Nephron (organoid): ENCODE results near the gene RXRA.

Experiments
- H3K27ac Mint-ChIP-seq, 3 experiments: 2 replicates each; pipeline ENCODE4 v1.8.0; 2020; ENCODE audit warnings: mixed read lengths in 3 of 3, mild to moderate bottlenecking in 2 of 3, moderate library complexity in 1 of 3
- H3K27me3 Mint-ChIP-seq: 2 replicates; pipeline ENCODE4 v1.8.0; 2021; ENCODE audit warnings: low read depth, mild to moderate bottlenecking, moderate library complexity, mixed read lengths
- H3K36me3 Mint-ChIP-seq: 2 replicates; pipeline ENCODE4 v1.8.0; 2020; ENCODE audit warnings: low read depth, mixed read lengths
- H3K4me1 Mint-ChIP-seq: 2 replicates; pipeline ENCODE4 v1.8.0; 2020; ENCODE audit warnings: mixed read lengths
- H3K4me3 Mint-ChIP-seq, 3 experiments: 2 replicates each; pipeline ENCODE4 v1.8.0; 2020; ENCODE audit warnings: mild to moderate bottlenecking in 3 of 3, mixed read lengths in 3 of 3, moderate library complexity in 2 of 3
- H3K9me3 Mint-ChIP-seq: 2 replicates; pipeline ENCODE4 v1.8.0; 2020; ENCODE audit warnings: mixed read lengths
- CTCF ChIP-seq, 3 experiments: fragments of 200-600 bp; sonication (generic); IDR thresholded peaks; one replicate each; pipeline ENCODE4 v1.5.0; 2021; ENCODE audit warnings: antibody characterized with exemption in 3 of 3; ENCODE audit not compliant: unreplicated experiment in 3 of 3

The RXRA gene

GRCh38 chr9:134330590-134330989, 4.3 kb downstream of the RXRA start:
- peak overlapping the region in 2 of 3 experiments; percentile 68 to 87 for H3K27ac Mint-ChIP-seq
- peaks cover 49% of the 10 kb centered on the region for H3K4me1 Mint-ChIP-seq
- H3K27me3 Mint-ChIP-seq = no peaks in the 10 kb centered on the region
- peak overlapping the region; percentile 41 to 88 (median 74) for H3K4me3 Mint-ChIP-seq
- no peak for TF ChIP-seq CTCF (IDR thresholded peaks at IDR 0.05; ENCODE audit: unreplicated experiment in 3 of 3)
- no peaks in the 10 kb centered on the region for H3K36me3 Mint-ChIP-seq
- no peaks in the 10 kb centered on the region for H3K9me3 Mint-ChIP-seq

- H3K4me3 Mint-ChIP-seq = peak overlapping the region in 2 of 3 experiments; percentile 16 to 55
- H3K36me3 Mint-ChIP-seq = no peaks in the 10 kb centered on the region
- no peaks in the 10 kb centered on the region for H3K27me3 Mint-ChIP-seq
- TF ChIP-seq CTCF (IDR thresholded peaks at IDR 0.05; ENCODE audit: unreplicated experiment in 3 of 3) = no peak
- peaks cover 49% of the 10 kb centered on the region for H3K4me1 Mint-ChIP-seq
- H3K27ac Mint-ChIP-seq = peak overlapping the region in 2 of 3 experiments; percentile 68 to 87
- H3K9me3 Mint-ChIP-seq = no peaks in the 10 kb centered on the region
Observed at GRCh38 chr9:134331186-134332025, 5.2 kb downstream of the RXRA start.

GRCh38 chr9:134332266-134332665, 6.0 kb downstream of the RXRA start:
- H3K27me3 Mint-ChIP-seq = peaks cover 3% of the 10 kb centered on the region
- TF ChIP-seq CTCF (IDR thresholded peaks at IDR 0.05; ENCODE audit: unreplicated experiment in 3 of 3) = no peak
- no peak overlapping the region for H3K27ac Mint-ChIP-seq
- no peak overlapping the region for H3K4me3 Mint-ChIP-seq
- H3K36me3 Mint-ChIP-seq = no peaks in the 10 kb centered on the region
- no peaks in the 10 kb centered on the region for H3K9me3 Mint-ChIP-seq
- peaks cover 58% of the 10 kb centered on the region for H3K4me1 Mint-ChIP-seq

- no peaks in the 10 kb centered on the region for H3K36me3 Mint-ChIP-seq
- no peak overlapping the region for H3K27ac Mint-ChIP-seq
- H3K9me3 Mint-ChIP-seq = no peaks in the 10 kb centered on the region
- H3K4me1 Mint-ChIP-seq = peaks cover 62% of the 10 kb centered on the region
- no peak overlapping the region for H3K4me3 Mint-ChIP-seq
- H3K27me3 Mint-ChIP-seq = peaks cover 3% of the 10 kb centered on the region
- no peak for TF ChIP-seq CTCF (IDR thresholded peaks at IDR 0.05; ENCODE audit: unreplicated experiment in 3 of 3)
Observed at GRCh38 chr9:134332841-134333233, 6.6 kb downstream of the RXRA start.

- Mint-ChIP-seq H3K9me3 (no peaks in the 10 kb centered on the region), H3K27ac (no peak overlapping the region), H3K4me1 (peaks cover 58% of the 10 kb centered on the region), H3K4me3 (no peak overlapping the region), H3K36me3 (no peaks in the 10 kb centered on the region), H3K27me3 (peaks cover 3% of the 10 kb centered on the region)
- TF ChIP-seq CTCF (IDR thresholded peaks at IDR 0.05; ENCODE audit: unreplicated experiment in 3 of 3) = no peak
Observed at GRCh38 chr9:134333234-134333873, 7.1 kb downstream of the RXRA start.
